A673 (cell line): ENCODE measurements around the gene EXT2.

Source experiments
- EZH2 ChIP-seq: fragments of 200-600 bp; sonication (generic); IDR thresholded peaks from 2 replicates; pipeline ENCODE4 v1.6.1; 2017; ENCODE audit warnings: borderline replicate concordance, low read depth, mild to moderate bottlenecking, mixed read lengths, antibody characterized with exemption, low read length; ENCODE audit not compliant: poor library complexity, severe bottlenecking
- TF ChIP-seq, protein P1 (sequence below): fragments of 300-800, 200-600 bp; sonication (generic); conservative IDR thresholded peaks from 2 replicates; pipeline ENCODE4 v1.5.1; 2017; ENCODE audit warnings: low read depth, mild to moderate bottlenecking, antibody characterized with exemption, low read length, moderate library complexity, mixed read lengths

DNA sequence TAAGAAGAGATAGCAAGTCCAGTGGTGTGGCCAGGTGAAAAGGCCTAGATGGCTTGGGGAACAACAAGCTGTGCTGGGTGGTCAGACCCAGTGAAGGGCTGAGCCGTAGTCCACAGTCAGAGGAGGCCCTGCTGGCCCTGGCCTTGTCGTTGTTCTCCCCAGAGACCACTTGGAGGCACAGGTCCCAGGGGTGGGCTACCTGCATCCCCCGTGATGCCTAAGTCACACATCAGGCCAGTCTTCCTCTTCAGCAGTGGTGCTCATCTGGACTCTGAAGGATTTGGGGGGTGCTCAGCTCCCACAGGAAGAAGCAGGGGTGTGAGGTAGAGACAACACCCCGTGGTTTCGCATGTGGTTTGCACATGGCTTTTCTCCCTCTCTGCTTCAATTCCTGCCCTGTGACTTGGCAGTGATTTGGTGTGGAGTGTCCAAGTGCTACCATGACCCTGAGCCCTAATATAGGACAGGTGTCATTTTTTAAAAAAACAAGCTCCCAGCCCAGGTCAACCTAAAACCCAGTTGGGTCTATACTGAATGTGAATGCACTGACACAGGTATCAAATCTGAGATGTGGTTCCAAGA is 163.5 kb downstream of the EXT2 start:
- TF ChIP-seq, protein P1, sequence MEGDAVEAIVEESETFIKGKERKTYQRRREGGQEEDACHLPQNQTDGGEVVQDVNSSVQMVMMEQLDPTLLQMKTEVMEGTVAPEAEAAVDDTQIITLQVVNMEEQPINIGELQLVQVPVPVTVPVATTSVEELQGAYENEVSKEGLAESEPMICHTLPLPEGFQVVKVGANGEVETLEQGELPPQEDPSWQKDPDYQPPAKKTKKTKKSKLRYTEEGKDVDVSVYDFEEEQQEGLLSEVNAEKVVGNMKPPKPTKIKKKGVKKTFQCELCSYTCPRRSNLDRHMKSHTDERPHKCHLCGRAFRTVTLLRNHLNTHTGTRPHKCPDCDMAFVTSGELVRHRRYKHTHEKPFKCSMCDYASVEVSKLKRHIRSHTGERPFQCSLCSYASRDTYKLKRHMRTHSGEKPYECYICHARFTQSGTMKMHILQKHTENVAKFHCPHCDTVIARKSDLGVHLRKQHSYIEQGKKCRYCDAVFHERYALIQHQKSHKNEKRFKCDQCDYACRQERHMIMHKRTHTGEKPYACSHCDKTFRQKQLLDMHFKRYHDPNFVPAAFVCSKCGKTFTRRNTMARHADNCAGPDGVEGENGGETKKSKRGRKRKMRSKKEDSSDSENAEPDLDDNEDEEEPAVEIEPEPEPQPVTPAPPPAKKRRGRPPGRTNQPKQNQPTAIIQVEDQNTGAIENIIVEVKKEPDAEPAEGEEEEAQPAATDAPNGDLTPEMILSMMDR: no peak
- TF ChIP-seq EZH2: no peak
